T-cell (primary cell): ENCODE measurements around the gene AGAP1. TPM values are rescaled to one million over a fixed set of nuclear protein-coding genes. Genes with fewer than 3 reads are reported as not detected.

ENCODE experiments used
- ATAC-seq, 4 experiments: fragments of 200-7000 bp in 3 of 4; fragments of 150-1000 bp in 1 of 4; cut with Tn5 transposase; replicated peaks in 1 of 4; 1 replicate in 3 of 4; 2 replicates in 1 of 4; pipeline ENCODE4 v1.10.0; 2021; ENCODE audit warnings: moderate library complexity in 3 of 4, mild to moderate bottlenecking in 2 of 4, moderate number of reproducible peaks in 1 of 4
- CTCF ChIA-PET, 2 donors: fragments of 300-600 bp; sonication (Branson Sonifier 250); formaldehyde crosslinking; loops; one replicate each; lab custom pipeline; 2022; ENCODE audit warnings: antibody characterized with exemption in 2 of 2; lab: Charles Lee
- POLR2A ChIA-PET, 2 donors: fragments of 300-600 bp; sonication (Branson Sonifier 250); formaldehyde crosslinking; loops; one replicate each; lab custom pipeline; 2022; ENCODE audit warnings: antibody characterized with exemption in 2 of 2; lab: Charles Lee
- DNase-seq, 35 experiments: peaks; one replicate each; pipeline versions ENCODE4 v3.0.0 to v3.0.0-alpha.2; 2013 to 2023
- H3K27ac ChIP-seq: one replicate; pipeline ENCODE4 v1.5.1; 2013; ENCODE audit warnings: low read length
- H3K27me3 ChIP-seq, 2 experiments: replicated peaks in 1 of 2; 1 replicate in 1 of 2; 2 replicates in 1 of 2; pipeline versions ENCODE4 v1.6.1 to v1.7.0; 2013; ENCODE audit warnings: low read length in 1 of 2, mixed read lengths in 1 of 2; ENCODE audit not compliant: control insufficient read depth in 2 of 2, insufficient read depth in 2 of 2; ENCODE audit errors: extremely low read depth in 1 of 2
- H3K36me3 ChIP-seq, 2 donors: 1 replicate in 1 of 2; 2 replicates in 1 of 2; pipeline versions ENCODE4 v1.6.1 to v1.7.0; 2013; ENCODE audit warnings: low read length in 1 of 2; ENCODE audit not compliant: control insufficient read depth in 2 of 2, insufficient read depth in 1 of 2; ENCODE audit errors: extremely low read depth in 1 of 2
- H3K4me1 ChIP-seq, 2 experiments: 1 replicate in 1 of 2; 2 replicates in 1 of 2; pipeline versions ENCODE4 v1.6.1 to v1.7.0; 2013; ENCODE audit warnings: low read length in 2 of 2, mixed read lengths in 1 of 2; ENCODE audit not compliant: insufficient read depth in 2 of 2, control insufficient read depth in 1 of 2; ENCODE audit errors: extremely low read depth in 1 of 2
- H3K4me3 ChIP-seq, 2 donors: 1 replicate in 1 of 2; 2 replicates in 1 of 2; pipeline versions ENCODE4 v1.5.1 to v1.7.0; 2013; ENCODE audit warnings: mild to moderate bottlenecking in 2 of 2, low read length in 1 of 2, moderate library complexity in 1 of 2; ENCODE audit not compliant: control insufficient read depth in 1 of 2; ENCODE audit errors: extremely low read depth in 1 of 2
- H3K9me3 ChIP-seq: 2 replicates; pipeline ENCODE4 v1.7.0; 2013
- H3K27ac Mint-ChIP-seq, 2 donors: one replicate each; pipeline ENCODE4 v1.8.0; 2020 to 2021; ENCODE audit warnings: mild to moderate bottlenecking in 2 of 2, mixed read lengths in 2 of 2
- H3K27me3 Mint-ChIP-seq, 2 donors: one replicate each; pipeline ENCODE4 v1.8.0; 2021 to 2022; ENCODE audit warnings: mixed read lengths in 2 of 2
- H3K36me3 Mint-ChIP-seq: one replicate; pipeline ENCODE4 v1.8.0; 2021; ENCODE audit warnings: mixed read lengths
- H3K4me1 Mint-ChIP-seq, 3 donors: one replicate each; pipeline ENCODE4 v1.8.0; 2020 to 2022; ENCODE audit warnings: mixed read lengths in 3 of 3, mild to moderate bottlenecking in 1 of 3
- H3K4me3 Mint-ChIP-seq, 3 donors: one replicate each; pipeline ENCODE4 v1.8.0; 2020 to 2022; ENCODE audit warnings: mild to moderate bottlenecking in 3 of 3, mixed read lengths in 3 of 3, moderate library complexity in 3 of 3
- H3K9me3 Mint-ChIP-seq, 3 donors: one replicate each; pipeline ENCODE4 v1.8.0; 2020 to 2022; ENCODE audit warnings: mixed read lengths in 3 of 3
- WGBS: methylation state at CpG from one replicate; pipeline ENCODE4 v1.1.5; 2013; ENCODE audit warnings: missing lambda C conversion rate; ENCODE audit not compliant: insufficient coverage; 5-methylcytosine and 5-hydroxymethylcytosine counted together
- total RNA-seq, 35 experiments: library from RNA in 6 of 35; stranded (reverse) in 6 of 35; fragments of 120-200 nt in 1 of 35; gene quantifications; one replicate each; pipeline versions ENCODE4 v1.2.1 to v1.2.4 and lab custom pipeline; 2013 to 2026

AGAP1 gene
- total RNA-seq, 5 donors from 2014 or later (not counting 1 experiment from before 2014, with no cell fraction given) = 3.9 to 15.6 (median 5.2) TPM

- ChIA-PET POLR2A (interaction anchor here in 1 of 2 donors (0.5 kb wide), 1 partner anchor 760 kb away, joined by 6 read pairs; no protein-coding TSS in a partner anchor), CTCF (interaction anchor here in 1 of 2 donors (0.5 kb wide), 1 partner anchor 582 kb away, joined by 3 read pairs; no protein-coding TSS in a partner anchor)
- ATAC-seq (no peak), DNase-seq (no peak)
- Histone ChIP-seq H3K4me1 (no peaks in the 10 kb centered on the region), H3K9me3 (no peaks in the 10 kb centered on the region), H3K27ac (no peak overlapping the region), H3K36me3 (no peaks in the 10 kb centered on the region), H3K4me3 (no peak overlapping the region), H3K27me3 (peaks cover 0 to 18% of the 10 kb centered on the region in 2 experiments)
- Mint-ChIP-seq H3K27me3 (peaks cover 17 to 23% of the 10 kb centered on the region in 2 donors), H3K9me3 (peaks cover 0 to 6% (median 0%) of the 10 kb centered on the region in 3 donors), H3K4me1 (no peaks in the 10 kb centered on the region), H3K27ac (no peak overlapping the region), H3K4me3 (no peak overlapping the region), H3K36me3 (no peaks in the 10 kb centered on the region)
- no CpG with 5 or more reads among the region's 5 CpGs for WGBS
Measured at GRCh38 chr2:235467588-235467987, 26.3 kb upstream of the AGAP1 start.

GRCh38 chr2:235468978-235469655 is 24.7 kb upstream of the AGAP1 start:
- peaks cover 0 to 6% (median 0%) of the 10 kb centered on the region in 3 donors for H3K9me3 Mint-ChIP-seq
- H3K36me3 ChIP-seq = no peaks in the 10 kb centered on the region
- peaks cover 14 to 17% of the 10 kb centered on the region in 2 donors for H3K27me3 Mint-ChIP-seq
- H3K27ac Mint-ChIP-seq = no peak overlapping the region
- H3K27ac ChIP-seq = no peak overlapping the region
- H3K4me3 ChIP-seq = no peak overlapping the region
- H3K4me1 Mint-ChIP-seq = no peaks in the 10 kb centered on the region
- no peaks in the 10 kb centered on the region for H3K4me1 ChIP-seq
- ChIA-PET CTCF (no interaction called here), POLR2A (no interaction called here)
- WGBS = no CpG with 5 or more reads among the region's 9 CpGs
- H3K36me3 Mint-ChIP-seq = no peaks in the 10 kb centered on the region
- no peak for DNase-seq
- H3K9me3 ChIP-seq = no peaks in the 10 kb centered on the region
- no peak overlapping the region for H3K4me3 Mint-ChIP-seq
- peaks cover 0 to 10% of the 10 kb centered on the region in 2 experiments for H3K27me3 ChIP-seq
- ATAC-seq = no peak

GRCh38 chr2:235471186-235471747 is 22.6 kb upstream of the AGAP1 start:
- no peak for ATAC-seq
- H3K27ac Mint-ChIP-seq = no peak overlapping the region
- H3K9me3 Mint-ChIP-seq = peaks cover 6 to 11% (median 7%) of the 10 kb centered on the region in 3 donors
- peaks cover 9 to 17% of the 10 kb centered on the region in 2 donors for H3K27me3 Mint-ChIP-seq
- no peak for DNase-seq
- Histone ChIP-seq H3K27me3 (peaks cover 0 to 6% of the 10 kb centered on the region in 2 experiments), H3K4me1 (no peaks in the 10 kb centered on the region), H3K27ac (no peak overlapping the region), H3K4me3 (no peak overlapping the region), H3K9me3 (no peaks in the 10 kb centered on the region), H3K36me3 (no peaks in the 10 kb centered on the region)
- WGBS = 31% methylated on average over 2 of the region's 5 CpGs
- ChIA-PET POLR2A (no interaction called here), CTCF (no interaction called here)
- H3K36me3 Mint-ChIP-seq = no peaks in the 10 kb centered on the region
- H3K4me1 Mint-ChIP-seq = no peaks in the 10 kb centered on the region
- H3K4me3 Mint-ChIP-seq = no peak overlapping the region

- ChIA-PET POLR2A (no interaction called here), CTCF (interaction anchor here in 1 of 2 donors (1.1 kb wide), 1 partner anchor 464 kb away, joined by 3 read pairs; no protein-coding TSS in a partner anchor)
- no peak overlapping the region for H3K27ac ChIP-seq
- H3K4me1 Mint-ChIP-seq = no peaks in the 10 kb centered on the region
- peaks cover 0 to 11% of the 10 kb centered on the region in 2 experiments for H3K27me3 ChIP-seq
- H3K4me3 ChIP-seq = no peak overlapping the region
- no peaks in the 10 kb centered on the region for H3K9me3 ChIP-seq
- H3K4me1 ChIP-seq = no peaks in the 10 kb centered on the region
- peaks cover 6 to 12% (median 8%) of the 10 kb centered on the region in 3 donors for H3K9me3 Mint-ChIP-seq
- no peaks in the 10 kb centered on the region for H3K36me3 Mint-ChIP-seq
- ATAC-seq (no peak), DNase-seq (no peak)
- no peaks in the 10 kb centered on the region for H3K36me3 ChIP-seq
- WGBS = no CpG with 5 or more reads among the region's 4 CpGs
- H3K4me3 Mint-ChIP-seq = no peak overlapping the region
- H3K27ac Mint-ChIP-seq = no peak overlapping the region
- H3K27me3 Mint-ChIP-seq = peaks cover 4 to 17% of the 10 kb centered on the region in 2 donors
Measured at GRCh38 chr2:235472443-235472842, 21.4 kb upstream of the AGAP1 start.

GRCh38 chr2:235478609-235479008 is 15.2 kb upstream of the AGAP1 start:
- POLR2A ChIA-PET = no interaction called here
- Mint-ChIP-seq H3K27ac (no peak overlapping the region), H3K4me3 (no peak overlapping the region), H3K27me3 (peaks cover 5 to 9% of the 10 kb centered on the region in 2 donors), H3K36me3 (no peaks in the 10 kb centered on the region), H3K9me3 (peaks cover 0 to 16% (median 8%) of the 10 kb centered on the region in 3 donors), H3K4me1 (no peaks in the 10 kb centered on the region)
- CTCF ChIA-PET = no interaction called here
- Histone ChIP-seq H3K9me3 (no peaks in the 10 kb centered on the region), H3K27ac (no peak overlapping the region), H3K27me3 (peaks cover 3 to 12% of the 10 kb centered on the region in 2 experiments), H3K36me3 (no peaks in the 10 kb centered on the region), H3K4me1 (no peaks in the 10 kb centered on the region), H3K4me3 (no peak overlapping the region)
- no peak for ATAC-seq
- 74% methylated on average over 5 of the region's 6 CpGs for WGBS
- no peak for DNase-seq

- CTCF ChIA-PET = no interaction called here
Measured at GRCh38 chr2:235479604-235480003, 14.2 kb upstream of the AGAP1 start.

More at GRCh38 chr2:235479604-235480003, 14.2 kb upstream of the AGAP1 start:
- POLR2A ChIA-PET = no interaction called here
- 71% methylated on average over 1 of the region's 11 CpGs for WGBS
- DNase-seq = no peak
- no peak overlapping the region for H3K27ac Mint-ChIP-seq
- H3K27me3 ChIP-seq = peaks cover 3 to 12% of the 10 kb centered on the region in 2 experiments
- no peak overlapping the region for H3K4me3 Mint-ChIP-seq
- H3K4me1 ChIP-seq = no peaks in the 10 kb centered on the region
- no peaks in the 10 kb centered on the region for H3K36me3 ChIP-seq
- no peaks in the 10 kb centered on the region for H3K9me3 ChIP-seq
- H3K27me3 Mint-ChIP-seq = peaks cover 5 to 9% of the 10 kb centered on the region in 2 donors
- H3K9me3 Mint-ChIP-seq = peaks cover 0 to 16% (median 8%) of the 10 kb centered on the region in 3 donors
- H3K4me3 ChIP-seq = no peak overlapping the region
- H3K27ac ChIP-seq = no peak overlapping the region
- no peak for ATAC-seq
- H3K4me1 Mint-ChIP-seq = no peaks in the 10 kb centered on the region
- no peaks in the 10 kb centered on the region for H3K36me3 Mint-ChIP-seq
